HG03558 (cell line): ENCODE measurements around the gene TNIK.
A peak's percentile ranks its signal among the peaks of the same experiment; 100 is the strongest.
"Not testable (repeated sequence)": the region's sequence is repeated elsewhere in the genome, so short reads cannot be mapped to it uniquely, and the experiment has no call there.

ENCODE experiments used
- ATAC-seq: cut with Tn5 transposase; IDR thresholded peaks from one replicate; pipeline ENCODE4 v1.9.1; 2021; ENCODE audit warnings: moderate number of reproducible peaks; ENCODE audit not compliant: unreplicated experiment; ENCODE audit errors: extremely low read depth

Gene TNIK

GRCh38 chr3:171295484-171296373 is 164.5 kb downstream of the TNIK start:
- no peak for ATAC-seq

GRCh38 chr3:171293142-171293782 is 166.9 kb downstream of the TNIK start:
- no peak for ATAC-seq

GRCh38 chr3:171290680-171291079 is 169.5 kb downstream of the TNIK start:
- no peak for ATAC-seq

GRCh38 chr3:171289291-171289690 is 170.9 kb downstream of the TNIK start:
- no peak for ATAC-seq

- ATAC-seq = not testable (repeated sequence)
These were observed 172.4 kb downstream of the TNIK start for GRCh38 chr3:171287761-171288160.

- peak; percentile 39 for ATAC-seq
These were observed 173.5 kb downstream of the TNIK start for GRCh38 chr3:171286580-171287249.

GRCh38 chr3:171285287-171285686 is 174.9 kb downstream of the TNIK start:
- no peak for ATAC-seq

GRCh38 chr3:171284308-171285075 is 175.7 kb downstream of the TNIK start:
- ATAC-seq = peak; percentile 29

GRCh38 chr3:171283848-171284222 is 176.4 kb downstream of the TNIK start:
- no peak for ATAC-seq

GRCh38 chr3:171283183-171283847 is 176.9 kb downstream of the TNIK start:
- no peak for ATAC-seq

- no peak for ATAC-seq
These were observed 178.2 kb downstream of the TNIK start for GRCh38 chr3:171282041-171282440.

GRCh38 chr3:171281256-171281992 is 178.8 kb downstream of the TNIK start:
- ATAC-seq = no peak

GRCh38 chr3:171279972-171280371 is 180.2 kb downstream of the TNIK start:
- ATAC-seq = no peak

GRCh38 chr3:171278299-171278590 is 182.0 kb downstream of the TNIK start:
- ATAC-seq = no peak

GRCh38 chr3:171277456-171278298 is 182.5 kb downstream of the TNIK start:
- no peak for ATAC-seq

GRCh38 chr3:171276923-171277322 is 183.3 kb downstream of the TNIK start:
- no peak for ATAC-seq

- ATAC-seq = no peak
These were observed 186.0 kb downstream of the TNIK start for GRCh38 chr3:171274222-171274621.

- no peak for ATAC-seq
These were observed 189.7 kb downstream of the TNIK start for GRCh38 chr3:171270541-171270940.

- ATAC-seq = no peak
These were observed 190.7 kb downstream of the TNIK start for GRCh38 chr3:171269542-171269941.
